Fibroblast of mammary gland (primary cell): ENCODE data around the gene DMPK.

Source experiments
- DNase-seq: peaks from one replicate; pipeline ENCODE4 v3.0.0-alpha.2; 2010; ENCODE audit warnings: low read depth
- H3K4me3 ChIP-seq: 2 replicates; pipeline ENCODE4 v1.5.1; 2011; ENCODE audit warnings: low read depth, mild to moderate bottlenecking, low read length, moderate library complexity; ENCODE audit not compliant: control insufficient read depth
- TF ChIP-seq, protein P1 (sequence below): conservative IDR thresholded peaks from 2 replicates; pipeline ENCODE4 v1.5.1; 2011; ENCODE audit warnings: low read depth, low read length, inconsistent platforms; ENCODE audit not compliant: control insufficient read depth, insufficient read depth

The DMPK gene

DNA sequence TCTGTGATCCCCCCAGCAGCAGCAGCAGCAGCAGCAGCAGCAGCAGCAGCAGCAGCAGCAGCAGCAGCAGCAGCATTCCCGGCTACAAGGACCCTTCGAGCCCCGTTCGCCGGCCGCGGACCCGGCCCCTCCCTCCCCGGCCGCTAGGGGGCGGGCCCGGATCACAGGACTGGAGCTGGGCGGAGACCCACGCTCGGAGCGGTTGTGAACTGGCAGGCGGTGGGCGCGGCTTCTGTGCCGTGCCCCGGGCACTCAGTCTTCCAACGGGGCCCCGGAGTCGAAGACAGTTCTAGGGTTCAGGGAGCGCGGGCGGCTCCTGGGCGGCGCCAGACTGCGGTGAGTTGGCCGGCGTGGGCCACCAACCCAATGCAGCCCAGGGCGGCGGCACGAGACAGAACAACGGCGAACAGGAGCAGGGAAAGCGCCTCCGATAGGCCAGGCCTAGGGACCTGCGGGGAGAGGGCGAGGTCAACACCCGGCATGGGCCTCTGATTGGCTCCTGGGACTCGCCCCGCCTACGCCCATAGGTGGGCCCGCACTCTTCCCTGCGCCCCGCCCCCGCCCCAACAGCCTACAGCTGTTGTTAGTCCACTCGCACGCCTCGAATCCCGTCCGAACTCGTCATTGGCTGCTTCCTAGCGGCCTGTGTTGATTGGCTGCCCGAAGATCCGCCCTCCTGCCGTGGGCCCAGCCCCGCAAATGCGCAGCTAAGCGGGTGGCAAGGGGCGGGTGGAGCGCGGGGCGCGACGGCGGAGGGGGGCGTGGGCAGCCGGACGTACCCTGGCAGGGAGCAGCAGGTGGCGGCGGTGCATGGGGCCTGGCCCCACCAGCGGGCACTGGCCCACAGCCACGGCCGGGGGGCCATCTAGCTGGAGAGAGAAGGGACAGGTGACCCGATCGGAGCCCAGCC lies 11.8 kb downstream of the DMPK start:
- peak overlapping the region; percentile 59 for H3K4me3 ChIP-seq
- TF ChIP-seq, protein P1, sequence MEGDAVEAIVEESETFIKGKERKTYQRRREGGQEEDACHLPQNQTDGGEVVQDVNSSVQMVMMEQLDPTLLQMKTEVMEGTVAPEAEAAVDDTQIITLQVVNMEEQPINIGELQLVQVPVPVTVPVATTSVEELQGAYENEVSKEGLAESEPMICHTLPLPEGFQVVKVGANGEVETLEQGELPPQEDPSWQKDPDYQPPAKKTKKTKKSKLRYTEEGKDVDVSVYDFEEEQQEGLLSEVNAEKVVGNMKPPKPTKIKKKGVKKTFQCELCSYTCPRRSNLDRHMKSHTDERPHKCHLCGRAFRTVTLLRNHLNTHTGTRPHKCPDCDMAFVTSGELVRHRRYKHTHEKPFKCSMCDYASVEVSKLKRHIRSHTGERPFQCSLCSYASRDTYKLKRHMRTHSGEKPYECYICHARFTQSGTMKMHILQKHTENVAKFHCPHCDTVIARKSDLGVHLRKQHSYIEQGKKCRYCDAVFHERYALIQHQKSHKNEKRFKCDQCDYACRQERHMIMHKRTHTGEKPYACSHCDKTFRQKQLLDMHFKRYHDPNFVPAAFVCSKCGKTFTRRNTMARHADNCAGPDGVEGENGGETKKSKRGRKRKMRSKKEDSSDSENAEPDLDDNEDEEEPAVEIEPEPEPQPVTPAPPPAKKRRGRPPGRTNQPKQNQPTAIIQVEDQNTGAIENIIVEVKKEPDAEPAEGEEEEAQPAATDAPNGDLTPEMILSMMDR, result peak; percentile 49
- DNase-seq, result peak; percentile 97

GRCh38 chr19:45769821-45770191 lies 12.5 kb downstream of the DMPK start:
- TF ChIP-seq, protein P1, result no peak
- peak overlapping the region; percentile 59 for H3K4me3 ChIP-seq
- DNase-seq, result peak; percentile 44

GRCh38 chr19:45768984-45769782 lies 13.1 kb downstream of the DMPK start, which contains the start of gene SIX5:
Gene SIX5, minus strand, starts transcription at chr19:45769252. Its CDS starts 408 bp downstream, at chr19:45768844.
- peak; percentile 96 for DNase-seq
- TF ChIP-seq, protein P1, result no peak
- peak within 1 kb of the TSS; percentile 73 for H3K4me3 ChIP-seq

- TF ChIP-seq, protein P1, result no peak
- peak overlapping the region; percentile 73 for H3K4me3 ChIP-seq
- DNase-seq, result peak; percentile 43
Observed at GRCh38 chr19:45768655-45768983, 13.7 kb downstream of the DMPK start.

GRCh38 chr19:45767881-45768654 lies 14.2 kb downstream of the DMPK start:
- H3K4me3 ChIP-seq, result peak overlapping the region; percentile 73
- TF ChIP-seq, protein P1, result no peak
- peak; percentile 67 for DNase-seq

- DNase-seq, result peak; percentile 88
- H3K4me3 ChIP-seq, result peak overlapping the region; percentile 73
- TF ChIP-seq, protein P1, result no peak
Observed at GRCh38 chr19:45767410-45767880, 14.8 kb downstream of the DMPK start.
